HG03469 (cell line): Measurements from ENCODE around the gene PCK1.

ENCODE experiments used
- ATAC-seq: cut with Tn5 transposase; IDR thresholded peaks from one replicate; pipeline ENCODE4 v1.9.1; 2021; ENCODE audit warnings: mild to moderate bottlenecking, moderate library complexity, moderate number of reproducible peaks; ENCODE audit not compliant: unreplicated experiment

Gene PCK1

DNA sequence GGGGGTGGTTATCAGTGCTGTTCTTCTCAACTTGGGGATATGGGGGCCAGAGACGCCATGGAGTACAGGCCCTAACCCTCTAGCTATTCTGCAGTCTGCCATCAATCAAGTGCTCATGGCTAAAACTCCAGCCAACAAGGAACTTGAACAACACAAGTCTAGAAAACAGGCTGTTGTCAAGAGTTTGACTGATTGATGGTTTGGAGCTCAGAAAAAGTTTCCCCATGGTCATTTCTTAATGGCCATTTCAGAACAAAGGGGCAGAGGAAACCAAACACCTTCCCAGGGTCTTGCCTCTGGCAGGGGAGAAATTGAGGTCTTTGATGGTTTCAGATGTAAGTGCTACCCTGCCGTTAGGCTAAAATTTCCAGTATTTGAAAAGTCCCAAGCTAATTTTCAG lies 15.1 kb downstream of the PCK1 start:
- ATAC-seq = no peak

DNA sequence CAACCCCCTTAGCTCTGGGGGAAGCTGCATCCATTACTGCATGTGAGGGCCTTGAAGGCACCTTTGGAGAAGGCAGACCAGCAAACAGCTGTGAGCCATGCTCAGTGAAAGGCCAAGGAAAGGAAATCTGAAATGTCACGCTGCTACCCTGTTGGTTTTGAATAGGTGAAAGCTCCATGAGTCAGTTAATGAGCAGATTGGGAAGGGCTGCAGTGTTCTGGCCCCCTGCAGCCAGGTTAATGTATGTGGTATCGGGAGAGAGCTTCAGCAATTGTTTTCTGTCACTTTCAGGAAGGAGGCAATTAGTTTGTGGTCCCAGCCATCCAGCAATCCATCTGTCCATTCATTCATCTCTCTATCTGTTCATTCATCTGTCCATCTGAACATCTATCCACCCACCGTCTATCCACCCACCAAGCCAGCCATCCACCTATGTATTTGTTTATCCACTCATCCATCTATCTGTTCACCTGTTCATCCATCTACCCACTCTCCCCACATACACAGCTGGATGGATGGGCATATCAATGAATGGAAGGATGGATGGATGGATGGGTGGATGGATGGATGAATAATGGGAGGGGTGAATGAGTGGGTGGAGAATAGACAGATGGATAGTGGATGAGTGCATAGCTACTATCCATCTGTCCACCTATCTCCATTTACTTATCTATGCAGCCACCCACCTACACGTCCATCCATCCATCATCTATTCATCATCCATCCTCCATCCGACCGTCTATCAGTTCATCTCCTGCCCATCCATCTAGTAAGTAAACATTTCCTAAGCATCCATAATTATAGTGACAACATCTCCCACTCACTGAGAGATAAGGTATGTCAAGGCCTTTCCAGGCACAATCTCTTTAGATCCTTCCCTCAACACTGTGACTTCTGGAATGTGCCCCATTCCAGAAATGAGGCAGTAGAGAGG lies 16.0 kb downstream of the PCK1 start:
- no peak for ATAC-seq

DNA sequence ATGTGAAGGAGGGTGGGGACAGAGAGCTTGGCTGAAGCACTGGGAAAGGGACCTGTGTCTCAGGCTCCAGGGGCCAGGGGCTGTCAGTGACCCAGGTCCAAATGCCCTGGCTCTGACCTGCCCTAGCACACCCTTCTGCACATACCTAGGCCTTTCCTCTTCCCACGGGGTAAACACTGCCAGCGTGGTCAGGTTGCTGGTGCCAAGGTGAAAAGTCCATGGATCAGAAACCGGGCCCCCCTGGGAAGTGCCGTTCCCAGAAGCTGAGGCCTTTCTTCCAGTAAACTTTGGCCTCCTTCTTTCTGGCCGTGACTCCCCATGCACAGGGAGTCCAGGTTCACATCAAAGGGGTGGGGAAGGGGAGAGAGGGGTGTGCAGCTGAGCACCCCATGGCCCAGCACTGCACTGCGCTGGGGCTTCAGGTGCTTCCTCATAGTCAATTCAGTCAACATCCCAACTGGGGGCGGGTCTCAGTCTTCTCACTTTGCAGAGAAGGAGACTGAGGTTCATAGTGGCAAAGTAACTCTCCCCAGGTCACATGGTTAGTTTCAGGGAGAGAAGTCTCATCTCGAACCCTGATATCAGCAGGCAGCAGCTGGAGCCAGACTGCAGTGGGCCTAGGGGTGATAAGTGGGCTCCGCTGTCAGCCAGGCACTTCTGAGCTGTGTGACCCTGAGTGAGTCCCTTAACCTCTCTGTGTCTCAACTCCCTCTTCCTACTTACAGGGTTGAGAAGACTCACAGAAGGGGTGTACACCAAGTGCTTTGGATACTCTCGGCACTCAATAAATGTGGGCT lies 17.0 kb downstream of the PCK1 start:
- no peak for ATAC-seq

GRCh38 chr20:57578476-57579165 lies 17.7 kb downstream of the PCK1 start:
- no peak for ATAC-seq

DNA sequence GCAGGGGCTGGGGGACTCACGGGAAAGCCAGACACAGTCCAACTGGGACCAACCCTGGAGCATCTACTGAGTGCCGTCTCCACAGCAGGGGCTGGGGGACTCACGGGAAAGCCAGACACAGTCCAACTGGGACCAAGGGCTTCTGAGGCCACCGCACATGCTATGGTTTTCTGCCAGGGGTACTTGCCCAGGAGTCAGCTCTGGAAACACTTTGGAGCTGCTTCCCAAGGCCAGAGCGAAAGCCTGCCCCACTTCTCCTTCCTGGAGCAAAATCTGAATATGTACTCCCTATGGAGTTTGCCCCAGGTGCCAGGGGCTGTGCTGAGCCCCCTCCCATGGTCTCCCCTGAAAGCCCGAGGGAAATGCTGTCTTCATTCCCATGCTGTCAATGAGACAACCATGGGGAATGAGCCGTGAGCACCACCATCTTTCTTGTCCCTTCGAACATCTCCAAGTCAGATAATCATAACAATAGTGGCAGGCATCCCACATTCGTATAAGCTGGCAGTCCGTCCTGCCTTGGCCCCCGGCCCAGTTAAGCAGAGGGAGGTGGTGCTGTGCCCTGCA lies 18.5 kb downstream of the PCK1 start:
- ATAC-seq = no peak

DNA sequence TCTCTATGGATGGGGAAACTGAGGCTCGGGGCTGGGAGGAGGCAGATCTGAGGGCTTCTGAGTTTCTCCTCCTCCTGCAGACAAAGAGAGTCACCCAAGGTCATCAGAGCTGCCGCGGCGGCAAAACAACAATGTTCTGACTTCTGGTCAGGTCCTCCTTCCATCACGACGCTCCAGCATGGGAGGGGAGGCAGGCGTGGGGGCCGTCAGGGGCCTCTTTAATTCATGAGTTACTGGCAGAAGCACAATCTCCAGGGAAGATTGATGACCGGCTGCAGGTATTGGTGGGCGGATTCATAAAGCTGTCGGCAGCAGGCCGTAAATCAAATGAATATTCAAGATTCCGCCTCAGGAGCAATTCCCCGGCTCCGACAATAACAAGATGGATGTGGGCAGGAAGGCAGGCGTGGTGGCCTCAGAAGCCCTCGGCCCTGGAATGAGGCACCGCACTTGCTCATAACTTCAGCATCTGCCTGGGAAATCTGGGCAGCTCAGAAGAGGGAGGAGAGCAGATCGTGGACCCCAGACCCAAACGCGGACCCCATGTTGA lies 19.1 kb downstream of the PCK1 start:
- ATAC-seq = no peak

- no peak for ATAC-seq
Observed at GRCh38 chr20:57580478-57581201, 19.7 kb downstream of the PCK1 start.

DNA sequence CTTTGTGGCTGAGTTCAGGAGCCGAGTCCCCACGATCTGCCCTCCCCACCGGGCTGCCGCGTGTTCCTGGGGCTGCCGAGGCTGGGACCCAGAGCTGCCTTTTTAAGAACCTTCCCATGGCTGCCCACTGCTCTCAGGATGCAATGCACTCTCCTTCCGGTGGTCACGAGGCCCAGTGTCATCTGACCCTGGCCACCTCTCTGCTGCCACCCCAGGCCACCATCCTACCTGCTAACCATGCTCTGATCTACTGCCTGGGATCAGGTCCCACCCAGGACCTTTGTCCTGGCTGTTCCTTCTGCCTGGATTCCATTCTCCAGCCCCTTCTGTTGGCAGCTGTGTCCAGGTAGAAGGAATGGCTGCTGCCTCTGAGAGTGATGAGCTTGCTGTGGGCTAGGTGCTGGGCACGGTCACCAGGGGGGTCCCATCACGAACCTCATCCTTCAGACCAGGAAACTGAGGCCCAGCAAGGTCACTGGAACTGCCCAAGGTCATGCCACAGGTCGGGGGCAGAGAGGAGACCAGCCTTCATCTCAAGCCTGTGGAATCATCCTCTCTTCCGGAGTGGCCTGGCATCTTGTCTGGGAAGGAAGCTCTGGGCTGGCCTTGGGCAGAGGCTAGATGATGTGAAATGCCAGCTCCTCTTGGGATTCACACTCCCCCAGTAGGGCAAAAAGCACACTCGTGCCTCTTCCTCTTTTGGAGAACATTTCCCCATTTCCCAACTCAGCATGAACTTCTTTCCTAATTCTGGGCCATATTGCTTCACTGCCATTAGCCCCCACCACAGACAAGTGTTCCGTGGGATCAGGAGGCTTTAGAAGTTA lies 20.5 kb downstream of the PCK1 start:
- ATAC-seq = no peak

DNA sequence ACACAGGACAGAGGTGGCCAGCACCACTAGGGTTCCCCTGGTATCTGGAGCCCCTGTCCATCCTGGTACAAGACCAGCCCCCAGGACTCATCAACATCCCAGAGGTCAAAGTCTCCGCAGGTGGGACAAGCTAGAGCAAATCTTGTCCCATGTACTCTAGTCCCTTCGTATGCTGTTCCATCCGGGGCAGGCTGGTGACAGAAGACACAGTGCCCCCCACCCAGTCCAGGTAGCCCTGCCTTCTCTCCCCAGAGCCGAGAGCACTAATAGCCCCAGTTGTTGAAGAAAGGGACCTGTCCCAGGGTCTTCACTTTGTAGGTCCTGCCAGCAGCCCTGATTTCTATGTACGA lies 21.1 kb downstream of the PCK1 start:
- no peak for ATAC-seq

- ATAC-seq = no peak
Observed at GRCh38 chr20:57582432-57583288, 21.8 kb downstream of the PCK1 start.

GRCh38 chr20:57583289-57584257 lies 22.7 kb downstream of the PCK1 start:
- no peak for ATAC-seq

DNA sequence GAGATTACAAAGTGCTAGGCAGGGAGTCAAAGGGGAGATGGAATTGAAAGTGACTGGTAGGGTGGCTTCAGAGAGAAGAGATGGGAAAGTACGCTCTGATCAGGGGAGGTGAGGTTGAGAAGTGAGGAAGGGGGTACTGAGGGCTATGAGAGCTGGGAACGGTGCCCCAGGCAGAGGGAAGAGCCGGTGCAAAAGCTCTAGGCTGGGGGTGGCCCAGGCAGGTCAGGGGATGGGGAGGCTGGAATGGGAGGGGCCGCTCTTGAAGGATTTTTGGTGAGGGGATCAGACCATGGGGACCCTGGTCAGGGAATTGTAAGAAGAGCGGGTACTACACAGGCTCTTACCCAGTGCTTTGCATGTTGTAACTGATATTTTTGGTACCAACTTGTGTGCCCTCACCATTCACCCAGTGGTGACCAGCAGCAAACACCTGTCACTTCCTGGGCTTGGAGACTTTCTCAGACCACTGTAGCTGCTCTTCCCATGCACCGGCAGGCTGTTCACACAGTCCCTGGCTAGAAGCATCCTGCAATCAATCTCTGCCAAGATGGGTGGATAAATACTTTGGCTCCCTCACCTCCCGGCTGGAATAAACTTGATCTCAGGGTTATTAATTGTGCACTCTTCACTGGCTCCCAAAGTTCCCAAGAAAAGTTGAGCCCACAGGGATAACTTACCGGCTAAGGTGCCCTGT lies 24.0 kb downstream of the PCK1 start:
- no peak for ATAC-seq

- no peak for ATAC-seq
Observed at GRCh38 chr20:57585466-57586213, 24.7 kb downstream of the PCK1 start.

GRCh38 chr20:57586370-57586793 lies 25.5 kb downstream of the PCK1 start:
- ATAC-seq = no peak

- ATAC-seq = no peak
Observed at GRCh38 chr20:57586943-57587277, 26.0 kb downstream of the PCK1 start.
